GM19238 (cell line): ENCODE data around the gene PIK3R2.
A peak's percentile ranks its signal among the peaks of the same experiment; 100 is the strongest.

Experiments used
- DNase-seq: peaks from one replicate; pipeline ENCODE4 v3.0.0; 2011; ENCODE audit warnings: low spot score; ENCODE audit not compliant: insufficient read length

PIK3R2 gene

DNA sequence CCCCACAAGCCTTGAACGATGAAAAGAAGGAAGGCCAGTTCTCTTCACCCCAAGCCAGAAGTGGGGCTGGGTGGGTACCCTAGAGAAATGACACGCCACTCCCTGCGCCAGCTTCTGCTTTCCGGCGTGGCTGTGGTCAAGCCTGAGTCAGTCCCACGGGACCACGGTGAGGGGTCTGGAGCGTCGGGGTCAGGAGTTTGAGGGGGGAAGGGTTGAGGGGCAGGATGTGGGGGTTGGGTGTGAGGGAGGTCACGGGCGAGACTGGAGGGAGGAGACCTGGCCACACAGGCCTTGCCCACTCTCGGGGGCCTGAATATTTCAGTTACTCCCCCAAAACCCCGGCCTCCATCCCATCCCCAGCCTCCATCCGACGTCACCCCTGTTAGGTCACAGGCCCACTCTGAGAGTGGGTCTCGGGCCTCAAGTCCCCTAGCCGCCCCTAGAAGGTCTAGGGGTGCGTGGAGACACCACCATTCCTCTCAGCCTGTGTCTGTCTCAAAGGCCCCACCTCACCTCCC lies 20.1 kb downstream of the PIK3R2 start:
- DNase-seq, result no peak

- DNase-seq, result peak; percentile 85
Observed at GRCh38 chr19:18173572-18174288, 20.8 kb downstream of the PIK3R2 start, which contains the start of gene IFI30. IFI30 (plus strand) TSS chr19:18173813; CDS start chr19:18173842, 29 bp downstream.

DNA sequence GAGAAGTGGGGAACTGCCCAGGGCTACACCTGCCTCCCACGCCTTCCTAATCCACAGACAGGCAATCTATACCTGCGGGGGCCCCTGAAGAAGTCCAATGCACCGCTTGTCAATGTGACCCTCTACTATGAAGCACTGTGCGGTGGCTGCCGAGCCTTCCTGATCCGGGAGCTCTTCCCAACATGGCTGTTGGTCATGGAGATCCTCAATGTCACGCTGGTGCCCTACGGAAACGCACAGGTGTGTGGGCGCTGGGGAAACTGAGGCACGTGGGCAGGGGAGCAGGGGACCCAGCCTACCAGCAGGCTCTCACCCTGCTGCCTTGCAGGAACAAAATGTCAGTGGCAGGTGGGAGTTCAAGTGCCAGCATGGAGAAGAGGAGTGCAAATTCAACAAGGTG lies 22.0 kb downstream of the PIK3R2 start:
- DNase-seq, result no peak

GRCh38 chr19:18176367-18177310 lies 23.7 kb downstream of the PIK3R2 start:
- DNase-seq, result no peak

- DNase-seq, result no peak
Observed at GRCh38 chr19:18179957-18180356, 27.0 kb downstream of the PIK3R2 start.

- DNase-seq, result no peak
Observed at GRCh38 chr19:18183529-18183928, 30.6 kb downstream of the PIK3R2 start.

- no peak for DNase-seq
Observed at GRCh38 chr19:18185538-18185937, 32.6 kb downstream of the PIK3R2 start.

DNA sequence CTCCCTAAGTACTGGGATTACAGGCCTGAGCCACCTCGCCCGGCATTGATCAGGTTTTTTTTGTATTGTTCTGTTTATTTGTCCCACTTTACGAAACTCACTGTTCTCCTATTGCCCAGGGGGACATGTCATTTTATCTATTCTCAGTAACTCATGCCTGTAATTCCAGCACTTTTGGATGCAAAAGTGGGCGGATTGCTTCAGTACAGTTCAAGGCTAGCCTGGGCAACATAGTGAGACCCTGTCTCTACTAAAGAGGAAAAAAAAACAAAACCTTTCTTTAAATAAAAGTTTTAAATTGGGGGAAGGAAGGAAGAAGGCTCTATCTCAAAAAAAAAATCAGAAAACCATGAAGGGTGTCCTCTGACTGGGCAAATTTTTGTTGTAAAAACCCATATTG lies 37.3 kb downstream of the PIK3R2 start:
- no peak for DNase-seq

- no peak for DNase-seq
Observed at GRCh38 chr19:18191640-18192062, 38.7 kb downstream of the PIK3R2 start.

DNA sequence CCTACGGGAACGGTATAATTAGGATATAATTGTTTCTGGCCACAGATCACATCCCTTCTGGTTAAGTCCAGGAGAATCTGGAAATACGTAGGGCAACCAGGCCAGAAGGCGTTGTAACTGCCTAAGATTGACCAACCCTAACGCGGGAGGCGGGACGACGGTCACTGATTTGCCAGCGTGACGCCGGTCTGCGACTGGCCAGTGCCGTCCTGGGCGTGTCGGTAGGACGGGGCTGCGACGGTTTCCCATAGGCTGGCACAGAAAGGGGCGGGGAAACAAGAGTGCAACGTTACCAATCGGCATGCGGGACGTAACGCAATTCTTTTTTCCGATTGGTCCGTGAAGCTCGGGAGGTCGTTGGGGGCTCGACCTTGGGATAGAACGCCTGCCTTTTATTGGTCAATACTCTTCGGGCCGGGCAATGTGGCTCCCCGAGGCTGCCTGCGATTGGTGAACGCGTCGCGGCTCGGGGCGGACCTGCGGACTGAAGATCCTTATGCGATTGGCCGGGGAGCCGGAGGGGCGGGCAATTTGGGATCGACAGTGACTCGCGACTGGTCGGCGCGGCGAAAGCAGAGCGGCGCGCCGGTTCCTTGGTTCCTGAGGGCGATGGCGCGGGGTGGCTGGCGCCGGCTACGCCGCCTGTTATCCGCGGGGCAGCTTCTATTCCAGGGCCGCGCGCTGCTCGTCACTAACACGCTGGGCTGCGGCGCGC lies 39.9 kb downstream of the PIK3R2 start, which contains the start of gene MPV17L2:
Gene MPV17L2, plus strand, starts transcription at position 546 of the 715 bp plus-strand sequence. Its CDS starts 64 bp downstream, at position 610.
- peak; percentile 95 for DNase-seq

DNA sequence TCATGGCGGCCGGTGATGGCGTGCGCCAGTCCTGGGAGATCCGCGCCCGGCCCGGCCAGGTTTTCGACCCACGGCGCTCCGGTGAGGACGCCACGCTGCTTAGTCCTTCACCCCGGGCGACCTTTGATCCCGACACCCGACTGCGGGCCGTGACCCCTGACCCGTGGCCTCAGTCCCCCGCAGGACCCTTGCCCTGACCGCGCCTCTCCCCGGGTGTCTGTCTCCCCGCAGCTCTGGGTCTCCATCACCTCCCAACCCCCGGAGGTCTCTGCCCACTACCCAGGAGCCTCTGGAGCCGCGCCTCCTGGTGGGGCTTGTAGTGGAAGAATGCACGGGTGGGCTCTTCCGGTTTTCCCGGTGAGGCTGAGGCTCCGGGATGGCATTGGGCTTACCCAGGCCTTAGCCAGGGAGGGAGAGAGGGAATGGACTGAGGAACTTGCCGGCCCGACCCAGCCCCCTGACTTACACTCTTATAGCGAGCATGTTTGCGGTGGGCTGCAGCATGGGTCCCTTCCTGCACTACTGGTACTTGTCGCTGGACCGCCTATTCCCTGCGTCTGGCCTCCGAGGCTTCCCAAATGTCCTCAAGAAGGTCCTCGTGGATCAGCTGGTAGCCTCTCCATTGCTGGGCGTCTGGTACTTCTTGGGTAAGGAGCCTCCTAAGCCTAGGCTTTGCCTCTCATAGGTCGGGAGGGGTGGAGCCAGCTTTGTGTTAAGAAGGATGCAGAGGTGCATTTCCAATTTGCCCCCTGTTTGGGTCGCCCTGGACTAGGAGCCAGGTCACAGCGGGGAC lies 40.6 kb downstream of the PIK3R2 start:
- no peak for DNase-seq

DNA sequence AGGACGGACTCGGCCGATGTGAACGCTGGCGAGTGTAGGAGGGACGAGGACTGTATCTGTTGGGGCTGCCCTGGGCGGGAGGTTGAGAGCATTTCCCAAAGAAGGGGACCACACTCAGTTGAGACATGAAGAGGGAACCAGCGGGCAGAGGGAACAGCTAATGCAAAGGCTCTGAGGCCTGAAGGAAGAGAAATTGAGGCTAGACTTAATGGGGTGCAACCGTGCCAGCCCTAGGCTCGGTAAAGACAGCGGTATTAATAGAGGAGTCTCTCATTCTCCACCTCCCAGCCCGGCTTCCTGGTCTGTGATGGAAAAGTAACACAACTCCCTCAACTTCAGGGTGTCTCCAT lies 41.2 kb downstream of the PIK3R2 start:
- DNase-seq, result no peak

- no peak for DNase-seq
Observed at GRCh38 chr19:18194554-18195238, 41.7 kb downstream of the PIK3R2 start.

DNA sequence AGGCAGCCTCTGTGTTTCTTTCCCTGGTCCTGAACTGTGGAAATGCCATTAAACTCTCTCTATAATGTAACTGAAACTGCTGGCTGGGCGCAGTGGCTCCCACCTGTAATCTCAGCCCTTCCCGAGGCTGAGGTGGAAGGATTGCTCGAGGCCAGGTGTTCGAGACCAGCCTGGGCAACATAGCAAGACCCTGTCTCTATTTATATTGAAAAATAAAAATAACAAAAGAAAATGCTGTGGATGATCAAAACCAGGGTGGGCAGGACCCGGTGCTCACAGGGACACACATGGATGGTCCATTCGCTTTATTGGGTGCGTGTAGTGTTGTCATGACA lies 43.5 kb downstream of the PIK3R2 start:
- no peak for DNase-seq

GRCh38 chr19:18197306-18197705 lies 44.3 kb downstream of the PIK3R2 start:
- no peak for DNase-seq

- DNase-seq, result no peak
Observed at GRCh38 chr19:18197941-18198340, 45.0 kb downstream of the PIK3R2 start.

DNA sequence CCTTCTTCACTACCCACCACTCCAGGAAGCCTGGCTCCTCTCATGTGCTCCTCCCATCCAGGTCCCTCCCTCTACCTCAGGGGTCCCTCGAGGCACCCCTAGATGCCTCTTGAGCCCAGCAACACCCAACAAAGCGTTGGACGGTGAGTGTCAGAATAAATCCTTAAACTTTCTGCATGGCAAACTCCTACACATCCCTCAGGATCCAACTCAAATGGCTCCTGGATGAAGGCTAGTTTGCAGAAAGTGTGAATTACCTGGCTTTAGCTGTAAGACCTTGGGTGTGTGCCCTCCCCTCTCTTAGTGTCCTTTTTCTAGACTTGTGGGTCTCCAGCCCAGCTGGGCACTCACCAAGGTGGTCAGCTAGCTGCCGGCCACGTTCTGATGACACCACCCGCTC lies 45.4 kb downstream of the PIK3R2 start:
- no peak for DNase-seq

- DNase-seq, result no peak
Observed at GRCh38 chr19:18202397-18202777, 49.4 kb downstream of the PIK3R2 start.

GRCh38 chr19:18202778-18203407 lies 49.9 kb downstream of the PIK3R2 start:
- DNase-seq, result no peak

DNA sequence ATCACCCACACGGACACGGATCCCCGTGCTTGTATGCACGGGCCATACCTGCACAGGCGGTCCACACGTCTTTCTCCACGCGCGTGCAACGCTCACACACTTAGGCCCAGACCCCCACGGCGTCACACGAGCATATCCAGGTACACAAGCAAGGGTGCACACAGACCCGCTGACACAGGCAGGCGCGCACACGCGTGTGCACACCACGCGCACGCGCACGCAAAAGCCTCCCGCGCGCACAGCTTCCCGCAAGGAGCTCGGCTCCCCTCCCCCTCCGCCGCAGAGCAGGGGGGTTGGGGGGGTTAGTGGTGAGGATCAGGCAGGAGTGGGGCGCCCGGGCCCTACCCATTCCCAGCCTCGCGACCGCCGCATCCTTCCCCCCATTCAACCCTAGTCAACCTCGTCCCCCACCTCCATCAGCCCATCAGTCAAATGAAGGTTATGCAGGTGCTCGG lies 50.5 kb downstream of the PIK3R2 start:
- no peak for DNase-seq
